Activated naive CD4-positive, alpha-beta T cell treated with anti-CD3 and anti-CD28 coated beads, Interleukin-2, amount 10 ng/mL, durations not matched to agents 7 days and 5 days (primary cell): Measurements from ENCODE around the gene SH3BP5.
A peak's percentile ranks its signal among the peaks of the same experiment; 100 is the strongest.

Experiments
- CTCF ChIA-PET: fragments of 350-600 bp; sonication (Branson Sonifier 250); formaldehyde crosslinking; loops from one replicate; lab custom pipeline; 2021; ENCODE audit warnings: antibody characterized with exemption; lab: Charles Lee
- DNase-seq: peaks from one replicate; pipeline ENCODE4 v3.0.0-alpha.2; 2020
- H3K27ac Mint-ChIP-seq: one replicate; pipeline ENCODE4 v1.8.0; 2021; ENCODE audit warnings: mild to moderate bottlenecking, moderate library complexity, mixed read lengths
- H3K27me3 Mint-ChIP-seq: one replicate; pipeline ENCODE4 v1.8.0; 2021; ENCODE audit warnings: mild to moderate bottlenecking, mixed read lengths
- H3K36me3 Mint-ChIP-seq: one replicate; pipeline ENCODE4 v1.8.0; 2021; ENCODE audit warnings: mixed read lengths
- H3K4me1 Mint-ChIP-seq: one replicate; pipeline ENCODE4 v1.8.0; 2021; ENCODE audit warnings: mixed read lengths
- H3K4me3 Mint-ChIP-seq: one replicate; pipeline ENCODE4 v1.8.0; 2021; ENCODE audit warnings: mild to moderate bottlenecking, moderate library complexity, mixed read lengths
- H3K9me3 Mint-ChIP-seq: one replicate; pipeline ENCODE4 v1.8.0; 2021; ENCODE audit warnings: mixed read lengths

Gene SH3BP5

DNA sequence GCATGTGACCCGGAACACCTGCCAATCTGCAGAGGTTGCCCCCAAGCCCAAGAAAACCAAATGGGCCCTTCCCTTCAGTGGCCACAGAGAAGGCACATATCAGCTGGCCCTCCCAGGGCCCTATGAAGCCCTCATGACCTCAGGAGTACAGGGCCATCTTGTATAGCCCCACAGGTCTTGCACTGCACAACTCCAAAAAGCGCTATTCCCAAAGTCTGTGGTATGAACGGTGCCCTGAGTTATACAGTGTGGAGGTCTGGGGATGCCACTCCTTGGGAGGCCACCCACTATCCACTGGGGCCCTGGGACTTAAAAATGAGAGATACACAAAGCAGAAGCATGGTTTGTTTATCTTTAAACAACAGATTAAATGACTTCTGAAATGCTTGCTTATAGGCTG lies 64.9 kb downstream of the SH3BP5 start:
- Mint-ChIP-seq H3K36me3 (peaks cover 32% of the 10 kb centered on the region), H3K27me3 (no peaks in the 10 kb centered on the region), H3K4me3 (no peak overlapping the region), H3K4me1 (peaks cover 61% of the 10 kb centered on the region), H3K9me3 (no peaks in the 10 kb centered on the region), H3K27ac (no peak overlapping the region)
- CTCF ChIA-PET, result interaction anchor here (0.6 to 10.8 kb wide), 44 partner anchors 9 to 292 kb away, joined by 3 to 182 read pairs (median 5); partner anchors contain the start of genes CAPN7, COLQ and SH3BP5
- no peak for DNase-seq

DNA sequence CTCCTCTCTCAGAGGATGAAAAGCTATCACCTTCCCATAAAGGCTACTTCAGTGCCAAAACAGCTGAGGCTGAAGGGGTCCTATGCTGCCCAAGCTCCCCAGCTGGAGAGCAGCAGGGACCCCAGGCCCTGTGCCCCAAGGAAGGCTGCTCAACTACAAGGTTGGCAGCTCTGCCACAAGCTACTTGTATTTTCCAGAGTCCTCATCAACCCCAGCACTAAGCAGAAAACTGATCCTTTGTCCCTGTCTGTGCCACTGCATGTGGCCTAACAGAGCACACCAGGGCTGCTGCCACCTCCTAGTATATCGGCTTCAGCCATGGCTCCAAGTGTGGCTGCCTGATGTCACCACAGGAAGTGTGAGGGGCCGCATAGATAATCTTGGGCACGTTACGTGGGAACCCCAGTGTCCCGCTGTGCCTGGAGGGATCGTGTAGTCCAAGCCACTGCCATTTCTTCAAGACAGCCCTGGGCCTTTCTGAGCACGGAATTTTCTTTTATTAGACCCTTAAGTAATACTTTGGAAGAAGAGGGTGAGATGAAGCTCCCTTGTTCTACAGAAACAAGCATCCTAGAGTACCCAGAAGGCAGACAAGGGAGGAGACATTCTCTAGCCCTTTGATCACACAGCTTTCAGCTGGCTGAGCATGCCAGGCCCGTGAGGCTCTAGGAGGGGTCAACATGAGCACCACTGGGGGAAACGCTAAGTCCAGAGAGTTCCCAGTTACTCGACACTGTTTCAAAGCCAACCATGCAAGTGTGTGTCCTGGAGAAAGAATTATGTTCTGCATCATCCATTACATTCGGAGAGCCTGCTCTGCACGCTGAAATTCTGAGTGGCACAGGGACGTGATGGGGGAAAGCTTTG lies 65.6 kb downstream of the SH3BP5 start:
- H3K4me1 Mint-ChIP-seq, result peaks cover 53% of the 10 kb centered on the region
- no peaks in the 10 kb centered on the region for H3K27me3 Mint-ChIP-seq
- H3K4me3 Mint-ChIP-seq, result no peak overlapping the region

DNA sequence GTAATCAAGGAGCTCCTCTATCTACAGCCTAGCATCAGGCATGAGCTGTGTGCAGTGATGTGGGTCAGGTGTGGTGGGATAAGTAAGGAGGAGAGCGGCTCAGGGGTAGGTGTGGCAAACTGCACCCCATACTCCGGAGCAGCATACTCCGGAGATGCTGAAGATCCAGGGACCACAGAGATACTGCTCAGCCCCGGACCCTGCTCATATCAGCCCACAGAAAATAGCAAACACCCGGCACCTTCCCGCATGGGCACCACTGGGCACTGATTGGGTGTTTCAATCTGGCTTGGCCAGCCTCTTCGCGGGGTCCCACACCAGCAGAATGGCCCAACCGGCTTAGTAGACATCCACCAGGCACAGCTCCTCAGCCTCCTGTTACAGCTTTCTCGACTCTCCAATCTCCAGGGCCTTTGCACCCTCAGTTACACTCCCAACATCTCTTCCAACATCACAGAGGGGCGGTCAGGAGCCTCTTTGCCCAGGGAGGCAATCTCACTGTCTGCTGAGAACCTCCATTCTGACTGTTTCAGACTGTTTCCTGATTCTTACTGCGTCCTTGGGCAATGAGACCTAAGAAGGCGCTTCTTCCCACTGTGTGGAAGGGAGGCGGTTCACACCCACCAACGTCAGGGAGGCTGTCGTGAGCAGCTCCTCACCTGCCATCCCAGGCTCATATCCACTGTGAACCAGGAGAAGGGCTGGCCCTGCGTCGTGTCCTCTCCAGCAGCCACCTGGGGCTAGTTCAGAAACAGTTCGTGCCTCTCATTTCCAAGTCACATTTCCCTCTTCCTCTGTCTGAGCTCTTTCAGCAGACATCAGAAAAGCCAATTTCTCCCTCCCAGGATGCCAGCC lies 66.5 kb downstream of the SH3BP5 start:
- no peaks in the 10 kb centered on the region for H3K9me3 Mint-ChIP-seq
- H3K27ac Mint-ChIP-seq, result peak overlapping the region; percentile 62
- no peak overlapping the region for H3K4me3 Mint-ChIP-seq
- no peaks in the 10 kb centered on the region for H3K27me3 Mint-ChIP-seq
- no peak for DNase-seq
- peaks cover 40% of the 10 kb centered on the region for H3K36me3 Mint-ChIP-seq
- CTCF ChIA-PET, result interaction anchor here (0.8 to 10.8 kb wide), 13 partner anchors 37 to 292 kb away, joined by 3 to 182 read pairs (median 15); partner anchors contain the start of genes CAPN7 and SH3BP5
- peaks cover 50% of the 10 kb centered on the region for H3K4me1 Mint-ChIP-seq

More for the DNA sequence above, 65.6 kb downstream of the SH3BP5 start:
- CTCF ChIA-PET, result interaction anchor here (0.8 to 10.8 kb wide), 25 partner anchors 9 to 291 kb away, joined by 3 to 182 read pairs (median 7); partner anchors contain the start of genes CAPN7 and SH3BP5
- H3K27ac Mint-ChIP-seq, result peak overlapping the region; percentile 62
- peaks cover 33% of the 10 kb centered on the region for H3K36me3 Mint-ChIP-seq
- DNase-seq, result no peak
- no peaks in the 10 kb centered on the region for H3K9me3 Mint-ChIP-seq

DNA sequence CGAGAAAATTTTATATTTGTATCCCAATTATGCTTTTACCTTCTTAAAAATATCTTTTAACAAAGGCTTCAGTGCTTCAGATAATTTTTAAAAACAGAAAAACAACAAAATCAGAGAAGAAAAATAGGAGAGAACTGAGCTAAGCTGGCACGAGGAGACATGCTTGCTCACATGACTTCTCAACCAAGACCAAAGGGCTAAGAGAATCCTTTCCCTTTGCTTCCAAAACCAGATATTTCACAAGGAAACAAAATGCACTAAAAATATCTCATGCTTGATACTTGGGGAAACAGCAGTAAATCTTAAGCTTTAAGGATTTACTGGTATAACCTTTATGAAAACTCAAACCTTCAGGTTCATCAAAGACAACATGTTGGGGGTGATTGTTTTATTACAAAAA lies 67.9 kb downstream of the SH3BP5 start:
- Mint-ChIP-seq H3K4me1 (peaks cover 38% of the 10 kb centered on the region), H3K9me3 (no peaks in the 10 kb centered on the region), H3K27me3 (no peaks in the 10 kb centered on the region), H3K4me3 (no peak overlapping the region), H3K27ac (no peak overlapping the region), H3K36me3 (peaks cover 43% of the 10 kb centered on the region)
- CTCF ChIA-PET, result interaction anchor here (0.9 to 10.8 kb wide), 7 partner anchors 62 to 156 kb away, joined by 3 to 182 read pairs (median 27); partner anchors contain the start of genes CAPN7 and SH3BP5
- DNase-seq, result no peak

DNA sequence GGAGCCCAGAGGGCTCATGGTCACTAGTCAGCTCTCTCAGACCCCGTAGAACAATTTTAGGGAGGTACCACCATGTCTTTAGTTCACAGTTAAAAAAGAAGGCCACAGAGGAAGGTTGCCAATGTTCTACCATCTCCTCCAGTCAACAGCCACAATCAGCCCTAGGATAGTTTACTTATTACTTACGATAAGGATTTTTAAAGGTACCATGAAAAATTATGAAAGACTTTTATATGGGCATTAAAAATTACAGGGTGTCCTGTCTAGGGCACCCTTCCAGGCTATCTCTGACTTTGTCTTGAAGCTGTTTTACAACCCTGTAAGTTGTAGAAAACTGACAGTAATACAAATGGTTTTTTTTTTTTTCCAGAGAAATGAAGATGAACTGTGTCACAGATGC lies 68.5 kb downstream of the SH3BP5 start:
- DNase-seq, result no peak
- Mint-ChIP-seq H3K9me3 (no peaks in the 10 kb centered on the region), H3K27me3 (no peaks in the 10 kb centered on the region), H3K36me3 (peaks cover 43% of the 10 kb centered on the region), H3K27ac (no peak overlapping the region), H3K4me1 (peaks cover 32% of the 10 kb centered on the region), H3K4me3 (no peak overlapping the region)
- CTCF ChIA-PET, result interaction anchor here (0.9 to 6.7 kb wide), 4 partner anchors 61 to 141 kb away, joined by 4 to 140 read pairs (median 34); partner anchors contain the start of genes CAPN7 and SH3BP5

DNA sequence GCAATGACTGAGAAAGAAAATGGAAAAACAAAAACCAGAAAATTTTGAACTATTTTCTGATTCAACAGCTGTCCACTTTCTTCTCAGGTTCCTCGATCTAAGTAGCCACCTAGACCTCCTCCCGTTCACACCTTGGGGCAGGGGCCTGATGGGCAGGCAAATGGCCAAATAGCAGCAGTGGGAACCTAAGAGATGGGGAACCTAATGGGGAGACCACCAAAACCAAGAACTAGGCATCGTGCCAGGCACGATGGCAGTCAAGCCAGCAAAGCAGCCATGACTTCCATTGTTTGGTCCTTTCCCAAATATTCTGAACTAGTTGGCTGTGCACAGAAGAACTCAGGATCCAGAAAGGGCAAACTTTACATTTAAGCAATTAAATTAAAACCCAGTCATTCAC lies 69.3 kb downstream of the SH3BP5 start:
- no peak for DNase-seq
- Mint-ChIP-seq H3K36me3 (peaks cover 45% of the 10 kb centered on the region), H3K4me1 (peaks cover 24% of the 10 kb centered on the region), H3K9me3 (no peaks in the 10 kb centered on the region), H3K27me3 (no peaks in the 10 kb centered on the region), H3K27ac (no peak overlapping the region), H3K4me3 (no peak overlapping the region)
- CTCF ChIA-PET, result interaction anchor here (0.9 to 2.7 kb wide), 2 partner anchors 69 to 142 kb away, joined by 4 to 9 read pairs; partner anchors contain the start of gene SH3BP5

DNA sequence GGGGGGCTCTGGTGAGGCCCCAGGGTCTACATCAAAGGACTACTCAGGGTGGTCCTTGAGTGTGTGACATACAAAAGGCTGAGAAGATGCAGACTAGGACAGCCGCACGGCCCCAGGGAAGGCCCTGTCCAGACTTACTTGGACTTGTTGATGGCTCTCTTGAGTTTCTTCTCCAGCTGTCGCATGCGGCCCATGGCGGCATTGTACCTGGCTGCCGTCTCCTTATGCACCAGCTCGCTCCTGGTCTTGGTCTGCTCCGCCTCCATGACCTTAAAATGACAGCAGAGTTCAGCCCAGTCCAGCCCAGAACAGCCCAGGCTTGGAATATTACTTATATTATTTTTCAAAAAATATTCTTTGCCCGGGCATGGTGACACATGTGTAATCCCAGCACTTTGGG lies 70.4 kb downstream of the SH3BP5 start:
- Mint-ChIP-seq H3K4me3 (no peak overlapping the region), H3K27me3 (no peaks in the 10 kb centered on the region), H3K36me3 (peaks cover 55% of the 10 kb centered on the region), H3K9me3 (no peaks in the 10 kb centered on the region), H3K4me1 (peaks cover 17% of the 10 kb centered on the region), H3K27ac (no peak overlapping the region)
- no peak for DNase-seq
- CTCF ChIA-PET, result interaction anchor here (0.6 to 2.2 kb wide), 3 partner anchors 62 to 143 kb away, joined by 3 to 4 read pairs (median 3); no protein-coding TSS in a partner anchor

DNA sequence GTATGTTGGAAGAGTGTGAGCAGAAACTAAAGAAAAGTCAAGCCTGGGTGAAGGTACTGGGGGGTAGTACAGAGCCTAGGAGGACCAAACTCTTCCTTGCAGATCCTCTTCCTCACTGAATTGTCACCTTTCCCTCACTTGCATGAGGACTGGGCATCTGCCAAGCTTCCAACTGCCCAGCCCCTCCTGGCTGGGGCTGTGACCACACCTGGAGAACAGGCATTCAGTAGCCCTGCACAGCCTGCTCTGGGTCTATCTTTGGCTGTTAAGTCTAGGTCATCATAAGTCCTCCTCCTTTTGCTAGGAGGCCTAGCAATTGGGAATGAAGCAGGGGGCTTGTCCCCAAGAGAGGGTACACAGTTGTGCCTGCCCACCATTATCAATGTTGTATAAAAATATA lies 71.1 kb downstream of the SH3BP5 start:
- Mint-ChIP-seq H3K4me3 (no peak overlapping the region), H3K27me3 (no peaks in the 10 kb centered on the region), H3K36me3 (peaks cover 58% of the 10 kb centered on the region), H3K27ac (peak overlapping the region; percentile 70), H3K4me1 (peaks cover 13% of the 10 kb centered on the region), H3K9me3 (no peaks in the 10 kb centered on the region)
- CTCF ChIA-PET, result interaction anchor here (0.8 to 2.2 kb wide), 2 partner anchors 61 to 144 kb away, joined by 3 to 4 read pairs; no protein-coding TSS in a partner anchor
- no peak for DNase-seq

DNA sequence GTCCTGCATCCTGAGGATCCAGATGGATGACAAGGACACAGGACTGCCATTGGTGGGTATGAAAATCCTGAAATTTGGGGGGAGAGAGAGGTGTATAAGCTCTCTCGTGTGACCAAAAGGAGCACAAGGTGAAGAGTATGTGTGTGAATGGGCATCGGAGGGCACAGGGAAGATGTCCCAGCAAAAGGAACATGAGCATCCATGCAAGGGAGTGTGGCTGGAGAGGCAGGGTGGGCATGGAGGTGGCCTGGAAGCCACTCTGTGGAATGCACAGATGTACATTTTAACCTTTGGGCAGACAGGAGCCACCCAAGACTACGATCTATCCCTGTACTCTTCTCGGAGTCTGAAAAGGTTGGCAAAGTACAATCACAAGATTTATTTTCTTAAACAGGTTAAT lies 71.9 kb downstream of the SH3BP5 start:
- CTCF ChIA-PET, result interaction anchor here (1.2 to 2.2 kb wide), 2 partner anchors 143 to 145 kb away, joined by 4 read pairs; no protein-coding TSS in a partner anchor
- H3K36me3 Mint-ChIP-seq, result peaks cover 60% of the 10 kb centered on the region
- H3K4me3 Mint-ChIP-seq, result no peak overlapping the region
- DNase-seq, result no peak
- peak overlapping the region; percentile 51 for H3K27ac Mint-ChIP-seq
- H3K27me3 Mint-ChIP-seq, result no peaks in the 10 kb centered on the region
- peaks cover 7% of the 10 kb centered on the region for H3K4me1 Mint-ChIP-seq
- H3K9me3 Mint-ChIP-seq, result no peaks in the 10 kb centered on the region

DNA sequence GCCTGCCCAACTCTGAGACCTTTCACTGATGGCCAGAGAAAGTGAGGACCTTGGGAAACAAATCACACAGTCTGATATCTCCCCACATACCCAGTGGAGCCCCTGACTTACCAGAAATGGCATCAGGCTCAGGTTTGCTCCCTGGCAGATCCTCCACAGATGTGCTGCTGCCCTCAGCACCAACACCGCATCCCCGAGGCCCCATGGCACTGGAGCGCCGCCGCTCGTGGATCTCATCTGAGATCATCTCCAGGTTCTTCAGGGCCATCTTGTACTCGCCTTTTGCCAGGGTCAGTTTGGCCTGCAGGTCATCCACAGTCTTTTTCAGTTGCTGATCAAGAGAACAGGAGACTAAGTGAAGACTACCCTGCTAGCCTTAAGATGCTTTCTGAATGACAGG lies 73.7 kb downstream of the SH3BP5 start:
- no peak for DNase-seq
- Mint-ChIP-seq H3K4me3 (no peak overlapping the region), H3K4me1 (no peaks in the 10 kb centered on the region), H3K9me3 (no peaks in the 10 kb centered on the region), H3K27ac (peak overlapping the region; percentile 7), H3K27me3 (no peaks in the 10 kb centered on the region), H3K36me3 (peaks cover 64% of the 10 kb centered on the region)
- CTCF ChIA-PET, result interaction anchor here (0.5 to 2.2 kb wide), 3 partner anchors 9 to 151 kb away, joined by 4 to 7 read pairs (median 4); no protein-coding TSS in a partner anchor

DNA sequence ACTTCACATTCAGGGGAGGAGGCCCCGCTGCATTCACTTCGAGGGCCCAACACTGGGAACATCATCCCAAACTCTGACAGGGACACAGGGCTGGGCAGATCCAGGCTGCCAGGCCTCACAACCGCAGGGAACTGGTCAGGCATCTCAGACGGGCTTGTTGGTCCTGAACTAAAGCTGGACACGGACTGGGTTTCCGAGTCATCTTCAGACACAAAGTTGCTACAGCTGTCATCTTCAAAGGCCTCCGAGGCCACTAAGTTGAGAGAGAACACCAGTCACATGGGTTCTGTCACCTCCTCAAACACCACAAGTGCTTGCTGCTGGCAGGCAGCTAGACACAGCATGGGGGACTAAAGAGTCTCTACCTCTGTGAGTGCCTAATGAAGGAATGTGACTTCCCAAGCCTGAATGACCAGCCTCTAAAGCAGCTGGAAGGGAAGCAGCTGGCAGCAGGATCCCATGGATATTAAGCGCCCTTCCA lies 75.5 kb downstream of the SH3BP5 start:
- no peaks in the 10 kb centered on the region for H3K27me3 Mint-ChIP-seq
- no peaks in the 10 kb centered on the region for H3K9me3 Mint-ChIP-seq
- H3K4me3 Mint-ChIP-seq, result no peak overlapping the region
- no peak for DNase-seq
- H3K4me1 Mint-ChIP-seq, result peaks cover 3% of the 10 kb centered on the region
- no peak overlapping the region for H3K27ac Mint-ChIP-seq
- CTCF ChIA-PET, result interaction anchor here (0.8 to 1.2 kb wide), 3 partner anchors 11 to 54 kb away, joined by 3 to 5 read pairs (median 4); no protein-coding TSS in a partner anchor
- H3K36me3 Mint-ChIP-seq, result peaks cover 74% of the 10 kb centered on the region

DNA sequence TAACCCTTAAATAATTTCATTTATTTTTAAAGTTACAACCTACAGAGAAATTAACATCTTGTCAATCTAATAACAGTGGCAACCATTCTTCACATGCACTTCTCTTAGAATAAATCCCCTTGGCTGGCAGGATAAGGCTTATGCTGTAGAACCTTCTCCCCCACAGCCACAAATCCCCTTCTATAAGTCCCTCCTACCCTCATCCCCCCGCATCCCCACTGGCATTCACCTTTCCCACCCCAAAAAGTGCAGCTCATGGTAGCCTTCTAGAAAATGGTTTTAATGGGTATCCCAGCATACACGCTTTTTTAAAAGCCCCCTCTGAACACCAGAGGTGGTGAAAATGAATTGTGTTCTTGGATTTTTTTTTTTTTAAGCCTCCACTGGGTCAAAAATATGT lies 77.2 kb downstream of the SH3BP5 start:
- H3K27ac Mint-ChIP-seq, result no peak overlapping the region
- CTCF ChIA-PET, result interaction anchor here (1.0 kb wide), 1 partner anchor 77 kb away, joined by 4 read pairs; the partner anchor contains the start of gene SH3BP5
- H3K4me1 Mint-ChIP-seq, result peaks cover 3% of the 10 kb centered on the region
- H3K9me3 Mint-ChIP-seq, result no peaks in the 10 kb centered on the region
- peaks cover 68% of the 10 kb centered on the region for H3K36me3 Mint-ChIP-seq
- no peaks in the 10 kb centered on the region for H3K27me3 Mint-ChIP-seq
- H3K4me3 Mint-ChIP-seq, result no peak overlapping the region
- no peak for DNase-seq

DNA sequence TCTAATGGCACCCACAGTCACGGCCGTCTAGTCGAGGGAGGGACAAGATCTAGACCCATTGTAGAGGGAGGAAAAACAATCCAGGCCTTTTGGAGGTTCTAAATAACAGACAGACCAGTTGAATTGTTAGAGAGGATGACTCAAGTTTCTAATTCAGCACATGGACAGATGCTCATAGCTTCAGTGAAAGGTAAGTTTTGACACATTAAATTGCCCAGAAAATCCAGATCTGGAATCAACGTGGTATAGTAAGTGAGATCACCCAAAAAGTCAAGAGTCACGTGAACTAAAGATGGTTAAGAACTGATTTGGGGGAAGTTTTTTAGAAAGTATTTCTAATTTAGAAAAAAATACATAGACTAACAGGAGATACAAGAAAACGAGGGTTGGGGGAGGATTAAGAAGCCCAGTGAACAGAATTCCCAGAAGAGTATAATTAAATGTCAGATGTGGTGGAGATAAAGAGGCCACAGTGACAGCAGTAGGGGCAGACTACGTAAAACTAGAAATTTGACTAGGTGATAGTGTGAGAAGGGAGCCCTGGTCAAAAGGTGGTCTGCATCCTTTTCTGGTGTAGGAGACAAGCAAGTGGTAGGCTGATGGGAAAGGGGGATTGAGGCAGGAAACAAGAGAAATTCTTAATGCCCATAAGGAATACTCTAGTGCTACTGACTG lies 79.2 kb downstream of the SH3BP5 start:
- H3K27me3 Mint-ChIP-seq, result no peaks in the 10 kb centered on the region
- H3K9me3 Mint-ChIP-seq, result no peaks in the 10 kb centered on the region
- peaks cover 3% of the 10 kb centered on the region for H3K4me1 Mint-ChIP-seq
- no peak overlapping the region for H3K4me3 Mint-ChIP-seq
- no peak for DNase-seq
- CTCF ChIA-PET, result interaction anchor here (0.7 to 1.2 kb wide), 2 partner anchors 145 to 152 kb away, joined by 3 read pairs; no protein-coding TSS in a partner anchor
- peaks cover 56% of the 10 kb centered on the region for H3K36me3 Mint-ChIP-seq
- no peak overlapping the region for H3K27ac Mint-ChIP-seq
